AG08395 (cell line): ENCODE measurements around the gene TBC1D30.
"Not testable (repeated sequence)": the region's sequence is repeated elsewhere in the genome, so short reads cannot be mapped to it uniquely, and the experiment has no call there.

Experiments
- DNase-seq: peaks from one replicate; pipeline ENCODE4 v3.0.0; 2012; ENCODE audit warnings: mixed read lengths, low spot score

TBC1D30 gene, protein sequence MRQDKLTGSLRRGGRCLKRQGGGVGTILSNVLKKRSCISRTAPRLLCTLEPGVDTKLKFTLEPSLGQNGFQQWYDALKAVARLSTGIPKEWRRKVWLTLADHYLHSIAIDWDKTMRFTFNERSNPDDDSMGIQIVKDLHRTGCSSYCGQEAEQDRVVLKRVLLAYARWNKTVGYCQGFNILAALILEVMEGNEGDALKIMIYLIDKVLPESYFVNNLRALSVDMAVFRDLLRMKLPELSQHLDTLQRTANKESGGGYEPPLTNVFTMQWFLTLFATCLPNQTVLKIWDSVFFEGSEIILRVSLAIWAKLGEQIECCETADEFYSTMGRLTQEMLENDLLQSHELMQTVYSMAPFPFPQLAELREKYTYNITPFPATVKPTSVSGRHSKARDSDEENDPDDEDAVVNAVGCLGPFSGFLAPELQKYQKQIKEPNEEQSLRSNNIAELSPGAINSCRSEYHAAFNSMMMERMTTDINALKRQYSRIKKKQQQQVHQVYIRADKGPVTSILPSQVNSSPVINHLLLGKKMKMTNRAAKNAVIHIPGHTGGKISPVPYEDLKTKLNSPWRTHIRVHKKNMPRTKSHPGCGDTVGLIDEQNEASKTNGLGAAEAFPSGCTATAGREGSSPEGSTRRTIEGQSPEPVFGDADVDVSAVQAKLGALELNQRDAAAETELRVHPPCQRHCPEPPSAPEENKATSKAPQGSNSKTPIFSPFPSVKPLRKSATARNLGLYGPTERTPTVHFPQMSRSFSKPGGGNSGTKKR

DNA sequence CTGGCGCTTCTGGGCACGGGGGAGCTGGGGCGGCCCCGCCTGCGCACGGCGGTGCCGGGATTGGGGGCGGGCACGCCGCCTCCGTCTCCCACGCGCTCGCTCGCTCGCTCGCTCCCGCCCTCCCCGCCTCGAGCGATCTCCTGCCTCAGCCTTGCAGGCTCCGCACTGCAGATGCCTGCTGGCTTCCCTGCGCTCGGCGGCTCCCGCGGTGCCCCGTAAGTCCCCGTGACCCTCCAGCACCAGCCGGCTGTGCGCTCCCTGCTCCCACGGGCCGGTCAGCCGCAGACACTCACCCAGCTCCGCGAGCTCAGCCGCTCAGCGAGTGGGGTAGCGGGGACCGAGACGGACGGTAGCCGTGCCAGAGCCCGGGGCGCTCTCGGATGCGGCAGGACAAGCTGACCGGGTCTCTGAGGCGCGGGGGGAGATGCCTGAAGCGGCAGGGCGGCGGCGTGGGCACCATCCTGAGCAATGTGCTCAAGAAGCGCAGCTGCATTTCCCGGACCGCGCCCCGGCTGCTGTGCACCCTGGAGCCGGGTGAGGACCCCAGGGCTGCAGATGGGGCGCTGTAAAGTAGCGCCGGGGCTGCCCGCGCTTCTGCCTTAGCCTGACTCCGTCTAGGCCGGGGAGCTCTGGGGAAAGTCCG is at the start of gene TBC1D30:
TSS of gene TBC1D30 (plus strand) at position 148 of the 643 bp plus-strand sequence. CDS start at position 381, 233 bp downstream.
- DNase-seq = peak; percentile 12

DNA sequence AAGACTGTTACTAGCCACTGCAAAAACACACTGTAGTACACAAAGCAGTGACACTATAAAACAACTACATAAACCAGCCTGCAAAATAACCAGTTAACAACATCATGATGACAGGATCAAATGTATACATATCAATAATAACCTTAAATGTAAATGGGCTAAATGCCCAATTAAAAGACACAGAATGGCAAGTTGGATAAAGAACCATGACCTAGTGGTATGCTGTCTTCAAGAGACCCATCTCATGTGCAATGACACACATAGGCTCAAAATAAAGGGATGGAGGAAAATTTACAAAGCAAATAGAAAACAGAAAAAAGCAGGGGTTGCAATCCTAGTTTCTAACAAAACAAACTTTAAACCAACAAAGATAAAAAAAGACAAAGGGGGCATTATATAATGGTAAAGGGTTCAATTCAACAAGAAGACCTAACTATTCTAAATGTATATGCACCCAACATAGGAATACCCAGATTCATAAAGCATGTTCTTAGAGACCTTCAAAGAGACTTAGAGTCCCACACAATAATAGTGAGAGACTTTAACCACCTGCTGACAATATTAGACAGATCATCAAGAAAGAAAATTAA is 49.2 kb upstream of the TBC1D30 start:
- not testable (repeated sequence) for DNase-seq

DNA sequence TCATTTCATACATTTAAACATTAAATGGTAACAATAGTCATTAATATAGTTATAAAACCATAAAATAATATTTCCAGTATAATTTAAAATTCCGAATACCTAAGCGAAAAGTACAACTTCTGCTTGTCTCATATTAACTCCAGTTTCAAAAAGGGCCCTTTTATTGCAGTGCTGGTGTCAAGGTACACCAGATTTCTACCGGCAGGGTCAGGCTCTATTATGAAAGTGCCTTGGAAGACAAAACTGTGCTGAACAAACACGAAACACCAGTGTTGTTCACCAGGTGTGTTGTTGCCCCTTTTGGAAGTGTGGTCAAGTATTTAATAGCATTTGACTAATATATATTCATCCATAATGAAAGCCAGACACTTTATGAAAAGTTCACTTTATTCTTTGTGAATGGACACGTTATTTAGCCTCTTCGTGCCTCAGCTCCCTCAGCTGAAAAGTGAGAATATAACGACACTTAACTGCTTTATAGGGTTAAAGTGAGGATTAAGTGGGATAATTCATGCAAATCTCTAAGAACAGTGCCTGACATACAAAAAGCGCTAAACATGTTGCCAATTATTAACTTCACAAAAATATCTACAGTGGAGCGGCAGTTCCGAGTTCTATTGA is 45.0 kb upstream of the TBC1D30 start:
- DNase-seq = no peak

DNA sequence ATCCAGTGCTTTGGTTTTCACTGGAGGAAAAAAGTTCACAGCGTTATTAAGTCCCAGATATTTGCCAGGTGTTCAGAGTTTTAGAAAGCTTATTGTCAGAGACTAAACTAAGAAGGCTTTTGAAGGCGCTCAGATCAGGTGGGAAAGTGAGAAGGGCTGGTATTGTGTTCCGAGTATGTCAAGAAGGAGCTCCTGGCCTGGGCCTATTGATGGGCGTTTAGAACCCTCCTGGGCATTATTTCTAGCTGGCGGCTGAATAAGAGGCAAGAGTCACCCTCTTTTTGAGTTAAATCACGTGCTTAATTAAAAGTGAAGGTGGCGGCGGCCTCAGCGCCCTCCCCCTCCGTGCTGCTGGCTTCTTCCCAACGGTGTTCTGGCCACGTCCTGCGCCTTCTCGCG is 44.3 kb upstream of the TBC1D30 start:
- DNase-seq = no peak

GRCh38 chr12:64780531-64781279 is 43.7 kb upstream of the TBC1D30 start:
- DNase-seq = no peak

- no peak for DNase-seq
Measured at GRCh38 chr12:64781280-64782190, 42.9 kb upstream of the TBC1D30 start.

DNA sequence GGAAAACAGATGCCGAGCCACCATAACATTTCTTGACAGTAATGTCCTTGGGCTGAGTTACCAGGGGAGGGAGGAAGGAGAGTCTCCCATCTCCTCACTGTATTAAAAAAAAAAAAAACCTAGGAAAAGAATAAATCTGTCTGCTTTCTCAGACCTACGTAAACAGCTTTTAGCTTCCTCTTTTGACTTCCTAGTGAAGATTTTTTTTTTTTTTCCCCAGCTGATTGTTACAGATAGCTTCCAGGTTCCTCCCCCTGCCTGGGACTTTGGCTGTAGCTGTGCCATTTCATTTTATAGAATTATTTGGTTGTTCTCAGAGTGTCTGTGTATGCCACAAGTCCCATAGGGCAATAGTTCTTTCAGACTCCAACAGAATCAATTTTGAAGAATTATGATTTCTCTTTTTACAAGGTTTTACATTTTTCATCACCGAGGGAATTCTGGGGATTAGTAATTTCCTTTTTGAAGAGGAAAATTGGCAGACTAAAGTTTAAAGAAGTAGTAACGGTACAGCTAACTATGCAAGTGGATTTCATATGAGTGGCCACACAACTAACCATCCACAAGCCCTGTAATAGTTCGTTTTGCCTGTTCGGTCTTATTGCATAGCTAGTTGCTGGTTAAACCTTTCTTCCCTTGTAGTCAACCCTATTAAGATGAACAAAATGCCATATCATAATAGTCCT is 42.1 kb upstream of the TBC1D30 start:
- no peak for DNase-seq

GRCh38 chr12:64785838-64786237 is 38.6 kb upstream of the TBC1D30 start:
- no peak for DNase-seq

DNA sequence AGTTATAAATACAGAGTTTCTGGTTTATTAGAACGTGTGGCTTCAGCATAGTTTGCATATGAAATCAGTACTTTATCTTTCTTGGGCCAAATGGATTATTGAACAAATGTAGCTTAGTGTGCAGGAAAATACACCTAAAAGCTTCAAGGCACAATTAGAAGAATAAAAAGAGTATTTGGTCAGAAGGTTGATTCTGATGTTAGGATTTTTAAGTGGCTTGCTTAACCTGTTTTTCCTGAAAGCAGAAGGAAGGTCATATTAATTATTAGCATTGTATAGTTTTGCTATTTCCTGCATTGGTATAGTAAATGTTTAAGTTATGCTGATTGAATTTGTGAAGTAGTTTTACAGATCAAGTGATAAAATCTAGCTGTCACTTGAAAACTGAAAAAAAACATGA is 34.3 kb upstream of the TBC1D30 start:
- no peak for DNase-seq

DNA sequence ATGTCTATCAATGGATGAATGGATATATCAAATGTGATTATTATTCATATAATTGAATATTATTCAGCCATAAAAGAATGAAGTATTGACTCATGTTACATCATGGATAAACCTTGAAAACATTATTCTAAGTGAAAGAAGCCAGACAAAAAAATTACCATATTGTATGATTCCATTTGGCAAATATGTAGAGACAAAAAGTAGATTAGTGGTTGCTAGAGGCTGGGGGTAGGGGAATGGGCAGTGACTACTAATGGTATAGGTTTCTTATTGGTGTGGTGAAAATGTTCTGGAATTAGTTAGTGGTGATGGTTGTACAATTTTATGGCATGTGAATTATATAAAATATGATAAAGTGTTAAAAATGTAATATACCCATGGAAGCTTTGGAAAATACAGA is 33.4 kb upstream of the TBC1D30 start:
- DNase-seq = no peak

DNA sequence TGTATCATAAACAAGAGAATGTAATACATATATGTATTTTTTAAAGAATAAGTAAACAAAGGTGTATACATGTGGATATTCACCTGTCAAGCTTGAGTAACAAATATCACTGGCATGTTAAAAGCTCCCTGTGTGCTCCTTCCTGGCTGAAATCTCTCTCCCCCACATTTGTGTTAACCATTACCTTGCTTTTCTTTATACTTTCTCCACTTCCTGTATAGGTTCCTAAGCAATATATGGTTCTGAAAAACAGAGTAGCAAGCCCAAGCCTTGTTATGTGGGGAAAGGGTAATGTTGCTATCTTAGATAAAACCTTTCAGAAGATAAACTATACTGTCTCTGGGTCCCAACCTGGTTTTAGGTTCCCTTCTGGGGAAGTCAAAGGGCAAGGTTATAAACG is 32.3 kb upstream of the TBC1D30 start:
- DNase-seq = no peak

DNA sequence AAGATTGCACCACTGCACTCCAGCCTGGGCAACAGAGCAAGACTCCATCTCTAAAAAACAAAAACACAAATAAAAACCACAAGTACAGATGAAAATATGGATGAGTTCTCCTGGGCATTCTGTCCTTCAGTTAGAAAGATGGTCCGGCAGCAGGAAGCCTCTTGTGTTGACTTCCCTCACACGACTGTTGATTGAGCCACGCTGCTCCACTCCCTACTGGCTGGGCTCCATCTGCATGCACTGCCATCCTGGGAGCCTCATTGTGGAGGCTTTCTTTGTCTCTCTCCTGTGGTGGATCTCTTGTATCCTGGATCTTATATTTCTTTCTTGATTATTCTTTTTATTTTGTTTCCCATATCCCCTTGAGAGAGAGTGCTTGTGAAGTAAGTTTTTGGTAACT is 30.8 kb upstream of the TBC1D30 start:
- no peak for DNase-seq

DNA sequence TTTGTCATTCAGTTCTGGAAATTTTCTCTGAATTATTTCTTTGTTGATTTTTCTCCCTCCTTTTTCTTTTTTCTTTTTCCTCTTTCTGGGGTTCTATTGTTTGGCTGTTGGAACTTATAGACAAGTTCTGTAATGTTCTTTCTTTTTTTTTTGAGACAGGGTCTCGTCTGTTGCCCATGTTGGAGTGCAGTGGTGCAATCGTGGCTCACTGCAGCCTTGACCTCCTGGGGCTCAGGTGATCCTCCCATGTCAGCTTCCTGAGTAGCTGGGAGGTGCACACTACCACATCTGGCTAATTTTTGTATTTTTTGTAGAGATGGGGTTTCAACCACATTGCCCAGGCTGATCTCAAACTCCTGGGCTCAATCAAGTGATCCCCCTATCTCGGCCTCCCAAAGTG is 30.1 kb upstream of the TBC1D30 start:
- DNase-seq = no peak

- peak; percentile 85 for DNase-seq
Measured at GRCh38 chr12:64796205-64796845, 28.1 kb upstream of the TBC1D30 start.

GRCh38 chr12:64797156-64797555 is 27.3 kb upstream of the TBC1D30 start:
- no peak for DNase-seq

DNA sequence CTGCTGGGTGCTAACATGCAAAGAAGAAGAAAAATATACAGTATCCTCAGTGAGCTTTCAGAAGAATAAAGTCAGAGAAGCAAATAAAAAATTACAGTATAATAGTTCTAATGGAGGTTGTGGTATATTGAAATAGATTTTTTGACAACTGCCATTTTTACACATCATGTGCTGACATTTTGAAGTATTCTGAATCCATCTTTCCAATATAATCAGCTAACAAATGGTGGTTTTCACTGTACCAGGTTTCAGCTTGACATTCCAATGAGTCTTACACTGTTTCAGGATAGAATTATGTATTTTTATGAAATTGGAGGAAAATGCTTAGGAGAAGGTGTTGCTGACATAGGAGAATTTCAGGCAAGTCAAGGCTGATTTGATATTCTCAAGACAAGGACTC is 26.3 kb upstream of the TBC1D30 start:
- DNase-seq = no peak

DNA sequence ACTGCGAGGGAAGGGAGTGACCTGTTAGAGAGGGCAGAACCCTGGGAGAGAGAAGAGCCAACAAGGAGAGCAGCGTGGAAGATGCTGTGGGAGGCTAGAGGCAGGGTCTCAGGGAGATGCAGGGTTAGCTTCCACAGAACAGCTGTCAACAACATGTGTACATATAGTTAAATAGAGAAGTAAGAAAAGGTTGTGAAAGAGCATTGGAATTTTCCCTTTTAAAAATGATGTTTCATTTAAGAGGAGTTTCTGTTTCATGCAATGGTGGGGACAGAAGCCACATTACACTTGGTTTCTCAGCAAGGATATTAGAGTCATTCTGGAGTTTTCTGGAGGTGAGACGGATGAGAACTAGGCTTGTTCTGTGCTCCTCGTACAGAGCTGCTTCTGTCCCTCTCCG is 23.8 kb upstream of the TBC1D30 start:
- no peak for DNase-seq

DNA sequence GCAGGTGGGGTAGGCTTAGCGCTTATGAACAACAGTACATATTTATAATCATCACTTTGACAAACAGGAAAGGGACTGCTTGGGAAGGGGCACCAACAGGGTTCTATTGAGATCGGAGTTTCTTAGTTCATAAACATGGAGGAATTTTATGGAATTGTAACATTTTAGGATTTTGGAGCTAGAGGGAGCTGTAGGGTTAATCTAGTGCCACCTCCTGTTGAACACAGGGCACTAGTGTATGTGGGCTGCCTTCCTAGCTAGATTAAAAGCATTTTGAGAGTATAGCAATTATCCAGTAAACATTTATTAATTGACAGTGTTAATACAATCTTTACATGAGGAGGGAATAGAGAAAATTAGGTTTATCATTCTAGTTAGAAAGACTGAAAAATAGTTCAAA is 23.1 kb upstream of the TBC1D30 start:
- DNase-seq = no peak

DNA sequence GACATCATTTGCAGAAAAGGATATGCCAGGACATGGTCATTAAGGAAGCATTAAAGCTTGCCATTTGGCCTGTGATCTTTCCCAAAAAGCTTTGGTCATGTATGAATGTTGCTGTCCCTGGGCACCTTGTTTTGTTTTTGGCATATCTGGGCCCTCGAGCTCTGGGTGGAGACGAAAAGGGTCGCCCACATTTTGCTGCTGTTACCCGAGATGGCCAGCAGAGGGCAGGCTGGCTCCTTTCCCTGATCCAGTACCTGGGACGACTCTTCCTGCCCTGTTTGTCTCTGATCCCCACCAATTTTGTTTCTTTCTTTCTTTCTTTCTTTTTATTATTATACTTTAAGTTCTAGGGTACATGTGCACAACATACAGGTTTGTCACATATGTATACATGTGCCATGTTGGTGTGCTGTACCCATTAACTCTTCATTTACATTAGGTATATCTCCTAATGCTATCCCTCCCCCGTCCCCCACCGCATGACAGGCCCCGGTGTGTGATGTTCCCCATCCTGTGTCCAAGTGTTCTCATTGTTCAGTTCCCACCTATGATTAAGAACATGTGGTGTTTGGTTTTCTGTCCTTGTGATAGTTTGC is 22.2 kb upstream of the TBC1D30 start:
- DNase-seq = peak; percentile 82
